ENCODE measurements around the gene COL24A1.
"Not testable (repeated sequence)": the region's sequence is repeated elsewhere in the genome, so short reads cannot be mapped to it uniquely, and the experiment has no call there.

The COL24A1 gene

DNA sequence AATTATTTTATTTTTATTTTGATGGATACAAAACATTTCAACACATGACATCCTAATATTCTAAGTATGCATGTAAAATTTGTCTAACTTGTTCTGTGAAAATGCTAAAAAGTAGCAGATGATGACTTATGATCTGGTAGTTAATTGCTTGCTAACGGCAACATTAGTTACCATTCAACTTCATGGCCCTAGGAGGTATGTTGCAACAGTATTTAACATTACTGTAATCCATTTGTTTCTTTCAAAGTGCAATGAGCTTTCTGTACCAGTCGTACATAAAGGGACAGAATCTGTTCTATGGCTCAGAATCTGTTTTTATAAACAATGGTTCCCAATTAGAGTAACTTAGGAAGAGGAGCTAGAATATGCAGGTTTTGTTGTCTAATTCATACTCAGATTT lies 356.8 kb downstream of the COL24A1 start:
- no peak for DNase-seq
- in situ Hi-C loops (cut with HindIII; ENCODE audit: low pct_ligation_motif_present, low pct_unique_long_range_greater_than_20kb, low sequenced_read_pairs): no loop called here

DNA sequence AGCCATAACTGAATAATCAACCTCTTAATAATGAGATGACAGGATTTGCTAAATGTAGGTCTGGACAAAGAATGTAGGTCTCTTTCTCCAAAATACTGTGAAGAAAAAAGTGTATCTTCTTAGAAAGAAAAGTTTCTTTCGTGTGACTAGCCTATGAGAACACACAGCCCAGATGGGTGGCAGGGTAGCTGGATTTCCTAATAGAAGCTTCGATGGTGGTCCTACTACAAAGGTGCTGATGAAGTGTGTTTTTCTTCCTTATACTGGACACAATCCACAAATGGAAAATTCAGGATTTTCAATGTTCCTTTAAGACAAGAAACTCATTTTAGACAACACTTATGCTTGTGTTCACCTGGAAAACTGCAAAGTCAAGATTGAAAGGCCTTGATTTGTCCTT lies 358.2 kb downstream of the COL24A1 start:
- in situ Hi-C loops (cut with HindIII; ENCODE audit: low pct_ligation_motif_present, low pct_unique_long_range_greater_than_20kb, low sequenced_read_pairs): no loop called here
- no peak for DNase-seq

DNA sequence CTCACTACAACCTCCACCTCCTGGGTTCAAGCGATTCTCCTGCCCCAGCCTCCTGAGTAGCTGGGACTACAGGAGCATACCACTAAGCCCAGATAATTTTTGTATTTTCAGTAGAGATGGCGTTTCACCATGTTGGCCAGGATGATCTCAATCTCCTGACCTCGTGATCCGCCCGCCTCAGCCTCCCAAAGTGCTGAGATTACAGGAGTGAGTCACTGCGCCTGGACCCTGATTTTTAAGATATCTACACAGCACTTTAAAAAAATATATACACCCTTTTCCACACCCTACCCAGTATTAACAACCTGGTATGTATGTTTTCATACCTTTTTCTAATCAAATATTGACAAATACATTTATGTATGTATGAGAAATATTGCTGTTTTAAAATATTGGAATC lies 379.6 kb downstream of the COL24A1 start:
- in situ Hi-C loops (cut with HindIII; ENCODE audit: low pct_ligation_motif_present, low pct_unique_long_range_greater_than_20kb, low sequenced_read_pairs); DNase-seq: not testable (repeated sequence)

DNA sequence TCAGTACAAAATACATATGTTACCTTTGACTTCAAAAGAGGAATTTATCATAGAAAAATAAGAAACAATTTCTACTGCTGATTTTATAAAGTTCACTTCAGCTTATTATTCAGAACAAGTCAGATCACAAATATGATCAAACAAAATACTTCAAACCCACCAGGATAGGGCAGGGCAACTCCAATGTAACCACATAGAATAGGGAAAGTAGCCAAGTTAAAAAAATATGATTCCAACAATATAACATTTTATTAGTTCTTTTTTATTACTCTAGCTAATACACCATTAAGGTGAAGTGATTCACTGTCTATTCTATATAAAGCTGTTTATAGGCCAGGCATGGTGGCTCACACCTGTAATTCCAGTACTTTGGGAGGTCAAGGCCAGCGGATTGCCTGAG lies 393.8 kb downstream of the COL24A1 start:
- in situ Hi-C loops (cut with HindIII; ENCODE audit: low pct_ligation_motif_present, low pct_unique_long_range_greater_than_20kb, low sequenced_read_pairs): no loop called here
- DNase-seq: no peak

DNA sequence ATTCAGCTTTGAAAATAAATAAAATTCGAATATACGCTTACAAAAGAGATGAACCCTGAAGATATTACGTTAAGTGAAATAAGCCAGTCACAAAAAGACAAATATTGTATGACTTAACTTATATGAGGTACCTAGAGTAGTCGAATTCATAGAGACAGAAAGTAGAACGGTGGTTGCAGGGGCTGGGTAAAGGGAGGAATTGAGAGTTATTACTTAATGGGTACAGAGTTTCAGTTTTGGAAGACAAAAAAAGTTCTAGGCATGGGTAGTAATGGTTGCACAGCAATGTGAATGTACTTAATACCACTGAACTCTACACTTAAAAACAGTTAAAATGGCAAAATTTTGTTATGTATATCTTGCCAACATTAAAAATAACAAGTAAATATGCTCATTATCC lies 399.7 kb downstream of the COL24A1 start:
- DNase-seq: no peak
- in situ Hi-C loops (cut with HindIII; ENCODE audit: low pct_ligation_motif_present, low pct_unique_long_range_greater_than_20kb, low sequenced_read_pairs): no loop called here

- in situ Hi-C loops (cut with HindIII; ENCODE audit: low pct_ligation_motif_present, low pct_unique_long_range_greater_than_20kb, low sequenced_read_pairs): no loop called here
Measured at GRCh38 chr1:85748120-85748519, 408.5 kb downstream of the COL24A1 start.

DNA sequence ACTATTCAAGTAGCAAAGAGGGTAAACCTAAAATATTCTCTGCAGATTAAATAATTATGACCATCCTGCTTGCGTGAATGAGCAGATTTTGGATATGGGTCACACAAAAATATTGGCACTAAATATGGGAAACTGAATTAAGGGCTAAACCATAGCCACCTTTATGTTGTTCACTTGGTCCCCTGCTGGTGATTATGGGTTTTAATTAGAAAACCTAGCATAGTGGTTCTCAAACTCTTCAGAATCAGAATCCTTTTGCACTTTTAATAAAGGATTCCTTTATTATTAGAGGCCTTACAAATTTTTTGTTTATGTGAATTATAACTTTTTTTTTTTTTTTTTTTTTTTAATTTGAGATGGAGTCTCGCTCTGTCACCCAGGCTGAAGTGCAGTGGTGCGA lies 409.8 kb downstream of the COL24A1 start:
- in situ Hi-C loops (cut with HindIII; ENCODE audit: low pct_ligation_motif_present, low pct_unique_long_range_greater_than_20kb, low sequenced_read_pairs): no loop called here
- DNase-seq: no peak

More at GRCh38 chr1:85748120-85748519, 408.5 kb downstream of the COL24A1 start:
- no peak for DNase-seq

DNA sequence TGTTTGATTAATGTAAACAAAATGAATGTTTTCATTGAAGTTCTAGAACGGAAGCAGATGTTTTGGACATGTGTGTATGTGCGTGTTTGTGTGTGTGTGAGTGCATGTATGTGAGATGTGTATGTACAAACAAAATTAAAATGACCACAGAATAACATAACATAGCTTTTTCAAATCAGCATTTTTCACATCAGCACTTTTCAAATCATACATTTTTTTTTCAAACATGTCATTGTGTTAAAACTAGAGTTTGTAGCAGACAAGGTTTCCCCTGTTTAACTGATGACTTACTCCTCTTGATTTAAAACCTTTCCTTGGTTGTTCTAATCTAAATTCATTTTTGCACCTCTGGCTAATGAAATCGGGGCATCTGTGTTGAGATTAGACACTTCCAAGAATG lies 412.8 kb downstream of the COL24A1 start:
- DNase-seq: no peak
- in situ Hi-C loops (cut with HindIII; ENCODE audit: low pct_ligation_motif_present, low pct_unique_long_range_greater_than_20kb, low sequenced_read_pairs): no loop called here

- DNase-seq: peak; percentile 90
- in situ Hi-C loops (cut with HindIII; ENCODE audit: low pct_ligation_motif_present, low pct_unique_long_range_greater_than_20kb, low sequenced_read_pairs): no loop called here
Measured at GRCh38 chr1:85734931-85735330, 421.6 kb downstream of the COL24A1 start.

GRCh38 chr1:85718678-85719340 lies 437.8 kb downstream of the COL24A1 start:
- no peak for DNase-seq
- in situ Hi-C loops (cut with HindIII; ENCODE audit: low pct_ligation_motif_present, low pct_unique_long_range_greater_than_20kb, low sequenced_read_pairs): loop anchor here (25.0 kb wide), 1 partner anchor 407 kb away; no protein-coding TSS in a partner anchor

- in situ Hi-C loops (cut with HindIII; ENCODE audit: low pct_ligation_motif_present, low pct_unique_long_range_greater_than_20kb, low sequenced_read_pairs): loop anchor here (25.0 kb wide), 1 partner anchor 402 kb away; no protein-coding TSS in a partner anchor
- DNase-seq: not testable (repeated sequence)
Measured at GRCh38 chr1:85714418-85715114, 442.0 kb downstream of the COL24A1 start.

GRCh38 chr1:85708829-85709227 lies 447.7 kb downstream of the COL24A1 start:
- DNase-seq: no peak
- in situ Hi-C loops (cut with HindIII; ENCODE audit: low pct_ligation_motif_present, low pct_unique_long_range_greater_than_20kb, low sequenced_read_pairs): loop anchor here (25.0 kb wide), 1 partner anchor 397 kb away; no protein-coding TSS in a partner anchor

- in situ Hi-C loops (cut with HindIII; ENCODE audit: low pct_ligation_motif_present, low pct_unique_long_range_greater_than_20kb, low sequenced_read_pairs): loop anchor here (25.0 kb wide), 1 partner anchor 396 kb away; no protein-coding TSS in a partner anchor
- peak; percentile 97 for DNase-seq
Measured at GRCh38 chr1:85707990-85708828, 448.4 kb downstream of the COL24A1 start, which contains the start of gene ZNHIT6. Gene ZNHIT6 (minus strand): TSS chr1:85708433. CDS start chr1:85708284, 149 bp downstream.

DNA sequence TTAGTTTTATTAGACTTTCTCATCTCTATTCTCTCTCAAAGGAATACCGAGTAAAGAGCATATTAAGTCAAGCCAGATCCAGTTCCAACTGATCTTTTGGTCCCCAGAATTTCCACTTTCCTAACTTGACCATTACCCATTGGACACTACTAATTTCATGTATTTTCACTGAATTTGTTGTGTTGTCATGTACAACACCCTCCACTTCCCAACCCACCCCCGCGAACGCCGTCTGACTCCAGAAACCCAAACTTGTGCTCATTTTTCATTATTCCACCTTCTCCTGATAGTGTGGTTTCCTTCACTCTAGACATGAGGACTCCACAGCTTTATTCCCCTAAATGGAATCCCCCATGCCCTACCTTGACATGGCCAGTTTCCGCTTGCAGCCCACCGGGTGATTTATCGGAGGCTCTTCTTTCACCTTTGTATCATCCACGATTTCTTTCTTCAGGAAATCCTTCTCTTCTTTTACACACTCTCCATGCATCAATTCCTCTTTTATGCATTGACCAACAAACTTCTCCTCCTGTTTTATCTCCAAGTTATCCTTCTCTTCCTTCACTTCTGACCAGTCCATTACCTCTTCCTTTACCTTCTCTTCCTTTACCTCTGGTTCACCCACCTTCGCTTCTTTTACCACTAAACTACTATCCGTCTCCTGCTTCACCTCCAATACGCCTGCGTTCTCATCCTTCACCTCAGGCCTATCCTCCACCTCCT lies 449.1 kb downstream of the COL24A1 start:
- DNase-seq: no peak
- in situ Hi-C loops (cut with HindIII; ENCODE audit: low pct_ligation_motif_present, low pct_unique_long_range_greater_than_20kb, low sequenced_read_pairs): loop anchor here (25.0 kb wide), 1 partner anchor 395 kb away; no protein-coding TSS in a partner anchor

- in situ Hi-C loops (cut with HindIII; ENCODE audit: low pct_ligation_motif_present, low pct_unique_long_range_greater_than_20kb, low sequenced_read_pairs): loop anchor here (25.0 kb wide), 1 partner anchor 394 kb away; no protein-coding TSS in a partner anchor
- DNase-seq: no peak
Measured at GRCh38 chr1:85705940-85706339, 450.6 kb downstream of the COL24A1 start.

GRCh38 chr1:85700422-85700821 lies 456.1 kb downstream of the COL24A1 start:
- in situ Hi-C loops (cut with HindIII; ENCODE audit: low pct_ligation_motif_present, low pct_unique_long_range_greater_than_20kb, low sequenced_read_pairs): loop anchor here (25.0 kb wide), 1 partner anchor 388 kb away; no protein-coding TSS in a partner anchor
- no peak for DNase-seq

- in situ Hi-C loops (cut with HindIII; ENCODE audit: low pct_ligation_motif_present, low pct_unique_long_range_greater_than_20kb, low sequenced_read_pairs): no loop called here
- no peak for DNase-seq
Measured at GRCh38 chr1:85697895-85698294, 458.7 kb downstream of the COL24A1 start.

DNA sequence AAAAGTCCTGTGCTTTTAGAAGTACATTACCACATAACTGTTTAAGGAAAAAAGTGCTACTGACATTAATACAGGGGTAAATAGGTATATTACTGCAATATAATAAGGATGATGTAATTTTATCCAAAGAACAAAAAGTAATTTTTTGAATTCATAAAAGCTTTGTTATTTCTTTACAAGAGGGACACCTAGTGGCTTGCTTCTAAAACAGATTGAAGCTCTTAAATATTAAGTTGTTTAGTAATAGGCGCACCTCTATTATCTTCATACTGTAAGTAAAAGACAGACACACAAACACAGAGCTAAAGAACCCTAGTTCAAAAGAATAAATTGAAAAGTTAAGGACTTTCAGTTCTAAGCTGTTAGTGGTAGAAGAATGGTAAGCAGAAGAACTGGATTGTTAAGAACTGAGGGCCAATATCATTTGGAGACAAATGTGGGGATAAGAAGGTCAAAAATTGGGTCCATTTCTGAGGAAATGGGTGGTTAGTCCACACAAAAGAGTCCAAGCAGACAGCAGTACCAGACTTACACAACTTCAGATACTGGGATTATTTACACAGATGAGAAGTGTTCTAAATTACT lies 463.8 kb downstream of the COL24A1 start:
- DNase-seq: peak; percentile 61
- in situ Hi-C loops (cut with HindIII; ENCODE audit: low pct_ligation_motif_present, low pct_unique_long_range_greater_than_20kb, low sequenced_read_pairs): no loop called here

All from ACHN (cell line).